A673 (cell line): ENCODE data around the gene DYRK1A.

Source experiments
- CTCF ChIP-seq: fragments of 300-800, 200-600 bp; sonication (generic); conservative IDR thresholded peaks from 2 replicates; pipeline ENCODE4 v1.5.1; 2017; ENCODE audit warnings: low read depth, mild to moderate bottlenecking, antibody characterized with exemption, low read length, moderate library complexity, mixed read lengths
- EZH2 ChIP-seq: fragments of 200-600 bp; sonication (generic); IDR thresholded peaks from 2 replicates; pipeline ENCODE4 v1.6.1; 2017; ENCODE audit warnings: borderline replicate concordance, low read depth, mild to moderate bottlenecking, mixed read lengths, antibody characterized with exemption, low read length; ENCODE audit not compliant: poor library complexity, severe bottlenecking

DNA sequence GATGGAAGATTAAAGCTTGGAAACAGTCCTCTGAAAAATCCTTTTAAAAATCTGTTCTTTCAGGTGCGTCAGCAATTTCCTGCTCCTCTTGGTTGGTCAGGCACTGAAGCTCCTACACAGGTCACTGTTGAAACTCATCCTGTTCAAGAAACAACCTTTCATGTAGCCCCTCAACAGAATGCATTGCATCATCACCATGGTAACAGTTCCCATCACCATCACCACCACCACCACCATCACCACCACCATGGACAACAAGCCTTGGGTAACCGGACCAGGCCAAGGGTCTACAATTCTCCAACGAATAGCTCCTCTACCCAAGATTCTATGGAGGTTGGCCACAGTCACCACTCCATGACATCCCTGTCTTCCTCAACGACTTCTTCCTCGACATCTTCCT, 145.3 kb downstream of the DYRK1A start:
- TF ChIP-seq CTCF (no peak), EZH2 (no peak)
